Measurements from ENCODE around the gene UNC5C.

- no peak for TF ChIP-seq POLR2A (IDR thresholded peaks at IDR 0.05; ENCODE audit: control extremely low read depth in 1 of 2, low read depth in 2 of 2, low read length in 2 of 2)
- TF ChIP-seq, protein P1, sequence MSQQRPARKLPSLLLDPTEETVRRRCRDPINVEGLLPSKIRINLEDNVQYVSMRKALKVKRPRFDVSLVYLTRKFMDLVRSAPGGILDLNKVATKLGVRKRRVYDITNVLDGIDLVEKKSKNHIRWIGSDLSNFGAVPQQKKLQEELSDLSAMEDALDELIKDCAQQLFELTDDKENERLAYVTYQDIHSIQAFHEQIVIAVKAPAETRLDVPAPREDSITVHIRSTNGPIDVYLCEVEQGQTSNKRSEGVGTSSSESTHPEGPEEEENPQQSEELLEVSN (IDR thresholded peaks at IDR 0.05), result no peak
- no peak for TF ChIP-seq SIN3A (conservative IDR thresholded peaks at IDR 0.05 in 1 of 2, IDR thresholded peaks at IDR 0.05 in 1 of 2; ENCODE audit: low read depth in 1 of 2, low read length in 2 of 2)
- TF ChIP-seq RAD21 (IDR thresholded peaks at IDR 0.05 in 1 of 2, conservative IDR thresholded peaks at IDR 0.05 in 1 of 2; ENCODE audit: low read depth in 2 of 2, low read length in 2 of 2), result no peak
- TF ChIP-seq ATF2 (IDR thresholded peaks at IDR 0.05; ENCODE audit: low read length), result no peak
- TF ChIP-seq, protein P2, sequence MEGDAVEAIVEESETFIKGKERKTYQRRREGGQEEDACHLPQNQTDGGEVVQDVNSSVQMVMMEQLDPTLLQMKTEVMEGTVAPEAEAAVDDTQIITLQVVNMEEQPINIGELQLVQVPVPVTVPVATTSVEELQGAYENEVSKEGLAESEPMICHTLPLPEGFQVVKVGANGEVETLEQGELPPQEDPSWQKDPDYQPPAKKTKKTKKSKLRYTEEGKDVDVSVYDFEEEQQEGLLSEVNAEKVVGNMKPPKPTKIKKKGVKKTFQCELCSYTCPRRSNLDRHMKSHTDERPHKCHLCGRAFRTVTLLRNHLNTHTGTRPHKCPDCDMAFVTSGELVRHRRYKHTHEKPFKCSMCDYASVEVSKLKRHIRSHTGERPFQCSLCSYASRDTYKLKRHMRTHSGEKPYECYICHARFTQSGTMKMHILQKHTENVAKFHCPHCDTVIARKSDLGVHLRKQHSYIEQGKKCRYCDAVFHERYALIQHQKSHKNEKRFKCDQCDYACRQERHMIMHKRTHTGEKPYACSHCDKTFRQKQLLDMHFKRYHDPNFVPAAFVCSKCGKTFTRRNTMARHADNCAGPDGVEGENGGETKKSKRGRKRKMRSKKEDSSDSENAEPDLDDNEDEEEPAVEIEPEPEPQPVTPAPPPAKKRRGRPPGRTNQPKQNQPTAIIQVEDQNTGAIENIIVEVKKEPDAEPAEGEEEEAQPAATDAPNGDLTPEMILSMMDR (IDR thresholded peaks at IDR 0.05; ENCODE audit: control extremely low read depth in 1 of 3, insufficient read depth in 1 of 3, low read depth in 1 of 3, low read length in 3 of 3), result no peak
- TF ChIP-seq POLR2AphosphoS5 (IDR thresholded peaks at IDR 0.05; ENCODE audit: low read depth, low read length), result no peak
- TF ChIP-seq NRF1 (IDR thresholded peaks at IDR 0.05; ENCODE audit: low read depth, low read length), result no peak
- TF ChIP-seq EZH2 (IDR thresholded peaks at IDR 0.05; ENCODE audit: low read depth, low read length, severe bottlenecking), result no peak
- no peak for TF ChIP-seq SUZ12 (IDR thresholded peaks at IDR 0.05; ENCODE audit: low read length)
- no peak for TF ChIP-seq ZNF274 (IDR thresholded peaks at IDR 0.05; ENCODE audit: borderline replicate concordance, extremely low read depth, low read length)
- TF ChIP-seq TEAD4 (IDR thresholded peaks at IDR 0.05; ENCODE audit: low read depth, low read length), result no peak
- TF ChIP-seq RNF2 (IDR thresholded peaks at IDR 0.05; ENCODE audit: borderline replicate concordance, low read depth, low read length, missing control alignments, poor library complexity, severe bottlenecking), result no peak
- TF ChIP-seq SAP30 (IDR thresholded peaks at IDR 0.05; ENCODE audit: insufficient read depth, insufficient replicate concordance, low read length), result no peak
Observed at GRCh38 chr4:95363966-95364365, 184.8 kb downstream of the UNC5C start.
